ENCODE results near the gene C1orf21.

The C1orf21 gene

GRCh38 chr1:184634296-184634695 lies 247.5 kb downstream of the C1orf21 start:
- H3K4me2 ChIP-seq (ENCODE audit: low read length) = no peak overlapping the region
- no peaks in the 10 kb centered on the region for H3K27me3 ChIP-seq (ENCODE audit: control insufficient read depth, insufficient read depth, low read length)
- no peaks in the 10 kb centered on the region for H3K9me3 ChIP-seq (ENCODE audit: control insufficient read depth, low read length)
- H2AFZ ChIP-seq = no peak overlapping the region
- no peak for TF ChIP-seq CTCF (IDR thresholded peaks at IDR 0.05)
- H3K36me3 ChIP-seq (ENCODE audit: control insufficient read depth, insufficient read depth, low read length) = no peaks in the 10 kb centered on the region
- no peaks in the 10 kb centered on the region for H3K79me2 ChIP-seq
- no peak overlapping the region for H3K27ac ChIP-seq
- H3K9ac ChIP-seq = no peak overlapping the region
- H3K4me1 ChIP-seq = no peaks in the 10 kb centered on the region
- no peak overlapping the region for H3K4me3 ChIP-seq (ENCODE audit: low read depth, low read length)

- no peaks in the 10 kb centered on the region for H3K9me3 ChIP-seq (ENCODE audit: control insufficient read depth, low read length)
- no peak for TF ChIP-seq CTCF (IDR thresholded peaks at IDR 0.05)
- H2AFZ ChIP-seq = no peak overlapping the region
- no peak overlapping the region for H3K4me2 ChIP-seq (ENCODE audit: low read length)
- no peaks in the 10 kb centered on the region for H3K79me2 ChIP-seq
- no peaks in the 10 kb centered on the region for H3K36me3 ChIP-seq (ENCODE audit: control insufficient read depth, insufficient read depth, low read length)
- no peak overlapping the region for H3K4me3 ChIP-seq (ENCODE audit: low read depth, low read length)
- no peak overlapping the region for H3K9ac ChIP-seq
- H3K27me3 ChIP-seq (ENCODE audit: control insufficient read depth, insufficient read depth, low read length) = no peaks in the 10 kb centered on the region
- no peaks in the 10 kb centered on the region for H3K4me1 ChIP-seq
- no peak overlapping the region for H3K27ac ChIP-seq
These were observed 248.6 kb downstream of the C1orf21 start for GRCh38 chr1:184635347-184635979.

GRCh38 chr1:184635980-184636431 lies 249.2 kb downstream of the C1orf21 start:
- no peaks in the 10 kb centered on the region for H3K27me3 ChIP-seq (ENCODE audit: control insufficient read depth, insufficient read depth, low read length)
- H3K4me2 ChIP-seq (ENCODE audit: low read length) = no peak overlapping the region
- no peak overlapping the region for H3K9ac ChIP-seq
- H3K4me1 ChIP-seq = no peaks in the 10 kb centered on the region
- H3K4me3 ChIP-seq (ENCODE audit: low read depth, low read length) = no peak overlapping the region
- TF ChIP-seq CTCF (IDR thresholded peaks at IDR 0.05) = no peak
- H3K36me3 ChIP-seq (ENCODE audit: control insufficient read depth, insufficient read depth, low read length) = no peaks in the 10 kb centered on the region
- H3K27ac ChIP-seq = no peak overlapping the region
- H3K79me2 ChIP-seq = no peaks in the 10 kb centered on the region
- no peak overlapping the region for H2AFZ ChIP-seq
- H3K9me3 ChIP-seq (ENCODE audit: control insufficient read depth, low read length) = no peaks in the 10 kb centered on the region

- Histone ChIP-seq H3K79me2 (no peaks in the 10 kb centered on the region), H3K36me3 (ENCODE audit: control insufficient read depth, insufficient read depth, low read length) (no peaks in the 10 kb centered on the region), H3K4me1 (no peaks in the 10 kb centered on the region), H3K4me3 (ENCODE audit: low read depth, low read length) (no peak overlapping the region), H2AFZ (no peak overlapping the region), H3K27ac (no peak overlapping the region), H3K9ac (no peak overlapping the region), H3K4me2 (ENCODE audit: low read length) (no peak overlapping the region), H3K9me3 (ENCODE audit: control insufficient read depth, low read length) (no peaks in the 10 kb centered on the region), H3K27me3 (ENCODE audit: control insufficient read depth, insufficient read depth, low read length) (no peaks in the 10 kb centered on the region)
- TF ChIP-seq CTCF (IDR thresholded peaks at IDR 0.05) = no peak
These were observed 250.9 kb downstream of the C1orf21 start for GRCh38 chr1:184637664-184638240.

- Histone ChIP-seq H3K27me3 (ENCODE audit: control insufficient read depth, insufficient read depth, low read length) (no peaks in the 10 kb centered on the region), H3K27ac (no peak overlapping the region), H2AFZ (no peak overlapping the region), H3K4me2 (ENCODE audit: low read length) (no peak overlapping the region), H3K4me3 (ENCODE audit: low read depth, low read length) (no peak overlapping the region), H3K4me1 (no peaks in the 10 kb centered on the region), H3K9ac (no peak overlapping the region), H3K36me3 (ENCODE audit: control insufficient read depth, insufficient read depth, low read length) (no peaks in the 10 kb centered on the region), H3K9me3 (ENCODE audit: control insufficient read depth, low read length) (no peaks in the 10 kb centered on the region), H3K79me2 (no peaks in the 10 kb centered on the region)
- TF ChIP-seq CTCF (IDR thresholded peaks at IDR 0.05) = no peak
These were observed 252.4 kb downstream of the C1orf21 start for GRCh38 chr1:184639205-184639604.

Measured in parathyroid adenoma (tissue), 2 donors.